SU-DHL-6 (cell line): ENCODE data around the gene SEC22A.

Experiments used
- H2AFZ ChIP-seq: fragments of 200-600 bp; sonication (generic); 2 replicates; pipeline ENCODE4 v1.6.1; 2014; ENCODE audit warnings: low read depth, mild to moderate bottlenecking, moderate library complexity, mixed read lengths, antibody characterized with exemption, low read length; ENCODE audit not compliant: severe bottlenecking
- H3F3A ChIP-seq: fragments of 200-600 bp; shearing (Covaris generic); 2 replicates; pipeline ENCODE4 v1.6.0; 2016; ENCODE audit warnings: antibody characterized with exemption, mild to moderate bottlenecking; ENCODE audit not compliant: insufficient read depth
- H3K27ac ChIP-seq: fragments of 200-600 bp; sonication (generic); 2 replicates; pipeline ENCODE4 v1.5.1; 2016; ENCODE audit warnings: low read depth, mild to moderate bottlenecking, low read length, moderate library complexity, mixed read lengths
- H3K27me3 ChIP-seq: fragments of 200-600 bp; sonication (generic), shearing (Covaris generic); 2 replicates; pipeline ENCODE4 v1.6.0; 2014; ENCODE audit warnings: mild to moderate bottlenecking, low read length
- H3K36me3 ChIP-seq: fragments of 200-600 bp; sonication (generic); 2 replicates; pipeline ENCODE4 v1.6.1; 2014; ENCODE audit warnings: mild to moderate bottlenecking, low read length, mixed read lengths
- H3K4me2 ChIP-seq: fragments of 300-600, 200-600 bp; shearing (Covaris generic), sonication (generic); 2 replicates; pipeline ENCODE4 v1.6.0; 2014; ENCODE audit warnings: low read length, low read depth, mild to moderate bottlenecking; ENCODE audit not compliant: poor library complexity, severe bottlenecking
- H3K4me3 ChIP-seq: fragments of 200-600 bp; sonication (generic); 2 replicates; pipeline ENCODE4 v1.5.1; 2014; ENCODE audit warnings: antibody characterized with exemption, low read length, mild to moderate bottlenecking, mixed read lengths; ENCODE audit not compliant: insufficient read depth, poor library complexity, severe bottlenecking
- H3K79me2 ChIP-seq: fragments of 200-600 bp; sonication (generic); 2 replicates; pipeline ENCODE4 v1.6.1; 2014; ENCODE audit warnings: mild to moderate bottlenecking, low read length, moderate library complexity; ENCODE audit not compliant: insufficient read depth
- H3K9ac ChIP-seq: fragments of 200-600 bp; sonication (generic); 2 replicates; pipeline ENCODE4 v1.7.0; 2014; ENCODE audit warnings: mild to moderate bottlenecking, low read length
- H3K9me2 ChIP-seq: fragments of 200-600 bp; sonication (generic); replicated peaks from 2 replicates; pipeline ENCODE4 v1.6.1; 2014; ENCODE audit warnings: low read length; ENCODE audit not compliant: insufficient read depth
- H3K9me3 ChIP-seq: fragments of 200-600 bp; sonication (generic); 2 replicates; pipeline ENCODE4 v1.6.1; 2014; ENCODE audit warnings: low read length, mixed read lengths; ENCODE audit not compliant: insufficient read depth
- H4K20me1 ChIP-seq: fragments of 200-600 bp; sonication (generic); 2 replicates; pipeline ENCODE4 v1.6.1; 2014; ENCODE audit warnings: low read depth, mild to moderate bottlenecking, antibody characterized with exemption, low read length, moderate library complexity, mixed read lengths
- CTCF ChIP-seq: fragments of 200-600 bp; sonication (generic); IDR thresholded peaks from one replicate; pipeline ENCODE4 v1.5.1; 2017; ENCODE audit warnings: antibody characterized with exemption, mild to moderate bottlenecking, low read length, moderate library complexity; ENCODE audit not compliant: insufficient read depth, poor library complexity, severe bottlenecking
- EZH2phosphoT487 ChIP-seq: fragments of 200-600 bp; sonication (generic), shearing (Covaris generic); conservative IDR thresholded peaks from 2 replicates; pipeline ENCODE4 v1.6.1; 2018; ENCODE audit warnings: mild to moderate bottlenecking, antibody characterized with exemption, low read length, moderate library complexity, mixed read lengths

Gene SEC22A

DNA sequence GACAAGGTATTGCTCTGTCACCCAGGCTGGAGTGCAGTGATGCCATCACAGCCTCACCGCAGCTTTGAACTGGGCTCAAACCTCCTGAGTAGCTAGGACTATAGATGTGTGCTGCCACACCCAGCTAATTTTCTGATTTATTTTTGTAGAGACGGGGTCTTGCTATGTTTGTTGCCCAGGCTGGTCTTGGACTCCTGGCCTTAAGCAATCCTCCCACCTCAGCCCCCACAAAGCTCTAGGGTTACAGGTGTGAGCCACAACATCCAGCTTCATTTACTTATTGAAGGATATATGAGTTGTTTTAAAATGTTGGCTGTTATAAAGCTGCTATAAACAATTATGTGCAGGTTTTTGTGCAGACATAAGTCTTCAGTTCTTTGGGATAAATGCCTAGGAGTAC, 62.2 kb downstream of the SEC22A start:
- no peaks in the 10 kb centered on the region for H3K9me2 ChIP-seq
- no peak for TF ChIP-seq EZH2phosphoT487
- no peak for TF ChIP-seq CTCF
- no peaks in the 10 kb centered on the region for H4K20me1 ChIP-seq
- no peaks in the 10 kb centered on the region for H3K27me3 ChIP-seq
- no peak overlapping the region for H3K27ac ChIP-seq
- no peak overlapping the region for H2AFZ ChIP-seq
- H3K9ac ChIP-seq, result no peak overlapping the region
- H3K4me3 ChIP-seq, result no peak overlapping the region
- H3K9me3 ChIP-seq, result no peaks in the 10 kb centered on the region
- H3F3A ChIP-seq, result no peaks in the 10 kb centered on the region
- H3K79me2 ChIP-seq, result no peaks in the 10 kb centered on the region
- H3K36me3 ChIP-seq, result no peaks in the 10 kb centered on the region; the same call in 1 of the 2 replicates
- H3K4me2 ChIP-seq, result no peak overlapping the region

- Histone ChIP-seq H3K4me2 (no peak overlapping the region), H3K27ac (no peak overlapping the region), H3K36me3 (peaks cover 3% of the 10 kb centered on the region; the same call in 1 of the 2 replicates), H3F3A (no peaks in the 10 kb centered on the region), H3K4me3 (no peak overlapping the region), H2AFZ (no peak overlapping the region), H4K20me1 (no peaks in the 10 kb centered on the region), H3K9me3 (no peaks in the 10 kb centered on the region), H3K79me2 (no peaks in the 10 kb centered on the region), H3K9ac (no peak overlapping the region), H3K9me2 (no peaks in the 10 kb centered on the region), H3K27me3 (no peaks in the 10 kb centered on the region)
- TF ChIP-seq EZH2phosphoT487 (no peak), CTCF (no peak)
These were observed 66.1 kb downstream of the SEC22A start for GRCh38 chr3:123267821-123268220.

- Histone ChIP-seq H3K79me2 (no peaks in the 10 kb centered on the region), H3K9me2 (no peaks in the 10 kb centered on the region), H2AFZ (no peak overlapping the region), H3K27ac (no peak overlapping the region), H3K36me3 (peaks cover 3% of the 10 kb centered on the region; the same call in 1 of the 2 replicates), H3K9ac (no peak overlapping the region), H3K4me3 (no peak overlapping the region), H3K27me3 (no peaks in the 10 kb centered on the region), H4K20me1 (no peaks in the 10 kb centered on the region), H3K4me2 (no peak overlapping the region), H3K9me3 (no peaks in the 10 kb centered on the region), H3F3A (no peaks in the 10 kb centered on the region)
- no peak for TF ChIP-seq EZH2phosphoT487
- no peak for TF ChIP-seq CTCF
These were observed 69.1 kb downstream of the SEC22A start for GRCh38 chr3:123270818-123271217.
